Dedifferentiated amniotic fluid mesenchymal stem cell (primary cell): Measurements from ENCODE around the gene CCDC167.

Experiments
- DNase-seq: peaks from one replicate; pipeline ENCODE4 v3.0.0-alpha.2; 2016; ENCODE audit errors: extremely low spot score

CCDC167 gene

GRCh38 chr6:37530297-37530696 lies 30.6 kb upstream of the CCDC167 start:
- DNase-seq, result no peak

- no peak for DNase-seq
These were observed 28.8 kb upstream of the CCDC167 start for GRCh38 chr6:37528541-37528940.

- no peak for DNase-seq
These were observed 26.0 kb upstream of the CCDC167 start for GRCh38 chr6:37525460-37526357.

- no peak for DNase-seq
These were observed 25.3 kb upstream of the CCDC167 start for GRCh38 chr6:37524970-37525318.

- peak; percentile 55 for DNase-seq
These were observed 24.6 kb upstream of the CCDC167 start for GRCh38 chr6:37524025-37524969.

- no peak for DNase-seq
These were observed 23.7 kb upstream of the CCDC167 start for GRCh38 chr6:37523412-37523811.

- DNase-seq, result no peak
These were observed 23.1 kb upstream of the CCDC167 start for GRCh38 chr6:37522836-37523235.

- no peak for DNase-seq
These were observed 22.0 kb upstream of the CCDC167 start for GRCh38 chr6:37521674-37522073.

- no peak for DNase-seq
These were observed 21.2 kb upstream of the CCDC167 start for GRCh38 chr6:37520926-37521325.

GRCh38 chr6:37519461-37519860 lies 19.8 kb upstream of the CCDC167 start:
- DNase-seq, result no peak

GRCh38 chr6:37518116-37518515 lies 18.4 kb upstream of the CCDC167 start:
- no peak for DNase-seq

GRCh38 chr6:37517411-37517812 lies 17.7 kb upstream of the CCDC167 start:
- no peak for DNase-seq

GRCh38 chr6:37516920-37517405 lies 17.3 kb upstream of the CCDC167 start:
- no peak for DNase-seq

- DNase-seq, result no peak
These were observed 16.6 kb upstream of the CCDC167 start for GRCh38 chr6:37516076-37516919.

- DNase-seq, result no peak
These were observed 16.0 kb upstream of the CCDC167 start for GRCh38 chr6:37515712-37516075.

- no peak for DNase-seq
These were observed 15.1 kb upstream of the CCDC167 start for GRCh38 chr6:37514837-37515236.

- DNase-seq, result no peak
These were observed 14.7 kb upstream of the CCDC167 start for GRCh38 chr6:37514321-37514771.

GRCh38 chr6:37513576-37513975 lies 13.9 kb upstream of the CCDC167 start:
- no peak for DNase-seq

GRCh38 chr6:37513155-37513554 lies 13.5 kb upstream of the CCDC167 start:
- DNase-seq, result no peak

- DNase-seq, result no peak
These were observed 12.8 kb upstream of the CCDC167 start for GRCh38 chr6:37512400-37513011.

GRCh38 chr6:37511910-37512399 lies 12.3 kb upstream of the CCDC167 start:
- no peak for DNase-seq
